ENCODE data around the gene CMTR1. TPM values are rescaled to one million over a fixed set of nuclear protein-coding genes. Genes with fewer than 3 reads are reported as not detected.
A peak's percentile ranks its signal among the peaks of the same experiment; 100 is the strongest.

Gene CMTR1
- total RNA-seq, 1 experiment from 2014 or later: 34.8 TPM

DNA sequence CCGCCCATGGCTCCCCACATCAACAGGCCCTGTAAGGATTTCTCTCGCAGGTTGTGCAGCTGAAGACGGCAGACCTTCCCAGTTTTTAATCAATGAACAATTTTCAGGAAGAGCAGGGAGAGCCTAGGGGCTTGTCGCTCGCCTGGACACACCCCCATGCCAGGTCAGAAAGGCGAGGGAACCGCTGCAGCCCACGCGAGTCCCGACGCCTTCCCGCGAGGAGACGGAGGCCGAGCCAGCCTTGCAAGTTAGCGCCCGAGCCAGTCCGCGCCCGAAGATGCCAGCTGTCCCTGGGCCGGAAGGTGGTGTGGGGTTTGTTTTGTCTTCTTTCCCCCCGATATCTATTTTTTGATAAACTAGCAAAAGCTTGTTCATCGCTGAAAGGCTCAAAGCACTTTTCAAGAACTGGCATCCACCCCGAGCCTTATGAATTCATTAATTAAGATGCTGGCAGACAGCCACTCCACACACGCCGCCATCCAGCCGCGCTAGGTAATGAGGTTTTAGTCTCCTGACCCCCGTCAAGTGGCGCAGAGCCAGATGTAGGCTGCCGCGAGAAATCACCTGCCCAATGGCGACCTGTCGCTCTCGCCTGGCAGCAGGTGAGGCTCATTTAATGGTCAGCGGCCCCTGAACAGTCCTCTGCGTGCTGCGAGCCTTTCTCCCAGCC, 60.1 kb downstream of the CMTR1 start:
- WGBS (ENCODE audit: extremely low coverage, insufficient read length, low lambda C conversion rate): no CpG with 5 or more reads among the region's 38 CpGs
- no peak overlapping the region for H2AK5ac ChIP-seq (ENCODE audit: insufficient read length, low read length)
- H3T11ph ChIP-seq (ENCODE audit: low read length): no peak overlapping the region
- H4K5ac ChIP-seq (ENCODE audit: insufficient read length, low read depth, low read length): no peak overlapping the region
- no peak overlapping the region for H3K4ac ChIP-seq (ENCODE audit: low read depth, low read length)
- H2BK12ac ChIP-seq (ENCODE audit: insufficient read length, low read depth, low read length): no peak overlapping the region
- no peak overlapping the region for H2BK120ac ChIP-seq (ENCODE audit: low read depth, low read length, poor library complexity, severe bottlenecking)
- no peak overlapping the region for H3K23ac ChIP-seq (ENCODE audit: insufficient read length, low read depth, low read length)
- Mint-ChIP-seq H3K4me3 (peak overlapping the region in 1 of 2 experiments; percentile 22; a peak in 2 of 5 replicates), H3K4me1 (peaks cover 45 to 62% of the 10 kb centered on the region in 2 experiments), H3K27me3 (ENCODE audit: low read depth) (peaks cover 1% of the 10 kb centered on the region), H3K36me3 (ENCODE audit: insufficient read depth in 1 of 3, low read depth in 3 of 3) (no peaks in the 10 kb centered on the region; a peak in 2 of 7 replicates), H3K9me3 (no peaks in the 10 kb centered on the region), H3K27ac (peak overlapping the region; percentile 49 to 86 (median 50); a peak in 3 of 7 replicates)
- H3K4me1 ChIP-seq (ENCODE audit: insufficient read depth, low read length): peaks cover 5% of the 10 kb centered on the region; the same call in 1 of the 2 replicates
- DNase-seq: no peak
- H3K56ac ChIP-seq (ENCODE audit: insufficient read length, low read depth, low read length): no peak overlapping the region
- no peaks in the 10 kb centered on the region for H3K23me2 ChIP-seq (ENCODE audit: insufficient read length, low read depth, low read length, poor library complexity, severe bottlenecking)
- H2BK20ac ChIP-seq (ENCODE audit: low read depth, low read length, poor library complexity, severe bottlenecking): no peak overlapping the region
- H3K4me2 ChIP-seq (ENCODE audit: insufficient read depth, insufficient read length, low read length): no peak overlapping the region
- no peak overlapping the region for H3K27ac ChIP-seq (ENCODE audit: insufficient read length, low read depth, low read length)
- H4K91ac ChIP-seq (ENCODE audit: insufficient read length, low read depth, low read length): no peak overlapping the region
- H3K18ac ChIP-seq (ENCODE audit: insufficient read length, low read depth, low read length): no peak overlapping the region
- H3K79me1 ChIP-seq (ENCODE audit: insufficient read depth, low read depth, low read length, poor library complexity, severe bottlenecking): no peaks in the 10 kb centered on the region
- H4K20me1 ChIP-seq (ENCODE audit: control insufficient read depth, insufficient read depth, insufficient read length): peaks cover 2% of the 10 kb centered on the region
- no peaks in the 10 kb centered on the region for H3K27me3 ChIP-seq (ENCODE audit: insufficient read depth, low read length)
- H3K9me3 ChIP-seq (ENCODE audit: control insufficient read depth, low read depth, low read length): no peaks in the 10 kb centered on the region
- no peak overlapping the region for H2BK5ac ChIP-seq (ENCODE audit: insufficient read length, low read length)
- no peak overlapping the region for H2BK15ac ChIP-seq (ENCODE audit: low read depth, low read length)
- H2AFZ ChIP-seq (ENCODE audit: low read length): no peak overlapping the region
- no peak for TF ChIP-seq CTCF (conservative IDR thresholded peaks at IDR 0.05)
- no peaks in the 10 kb centered on the region for H3K79me2 ChIP-seq (ENCODE audit: insufficient read depth, low read length)
- no peak overlapping the region for H4K8ac ChIP-seq (replicated peaks; ENCODE audit: insufficient read length, low read depth, low read length)
- H3K14ac ChIP-seq (ENCODE audit: insufficient read depth, low read length): no peak overlapping the region
- no peak overlapping the region for H3K9ac ChIP-seq (ENCODE audit: extremely low read depth, insufficient read length, low read length)

Measured in H9 (cell line).